Neural progenitor cell (in vitro differentiated cells): Measurements from ENCODE around the gene CUL7. TPM values are rescaled to one million over a fixed set of nuclear protein-coding genes. Genes with fewer than 3 reads are reported as not detected.
A peak's percentile ranks its signal among the peaks of the same experiment; 100 is the strongest.

Source experiments
- DNase-seq: peaks from one replicate; pipeline ENCODE4 v3.0.0-alpha.2; 2016; ENCODE audit warnings: low spot score
- H2AFZ ChIP-seq: fragments of 200-600 bp; sonication (generic); replicated peaks from 2 replicates; pipeline ENCODE4 v1.6.1; 2016; ENCODE audit warnings: antibody characterized with exemption
- H3F3A ChIP-seq: fragments of 200-600 bp; sonication (generic); 2 replicates; pipeline ENCODE4 v1.6.1; 2016; ENCODE audit warnings: antibody characterized with exemption, low read depth
- H3K27ac ChIP-seq: fragments of 200-600 bp; sonication (generic); 2 replicates; pipeline ENCODE4 v1.5.1; 2016; ENCODE audit warnings: mild to moderate bottlenecking
- H3K27me3 ChIP-seq: fragments of 200-600 bp; sonication (generic); 2 replicates; pipeline ENCODE4 v1.6.1; 2016; ENCODE audit warnings: mild to moderate bottlenecking, moderate library complexity
- H3K36me3 ChIP-seq: fragments of 200-600 bp; sonication (generic); 2 replicates; pipeline ENCODE4 v1.5.1; 2016
- H3K4me1 ChIP-seq: fragments of 200-600 bp; sonication (generic); 2 replicates; pipeline ENCODE4 v1.6.1; 2016; ENCODE audit warnings: mixed run types
- H3K4me2 ChIP-seq: fragments of 200-600 bp; sonication (generic); 2 replicates; pipeline ENCODE4 v1.6.1; 2016
- H3K4me3 ChIP-seq: fragments of 200-600 bp; sonication (generic); 2 replicates; pipeline ENCODE4 v1.5.1; 2016
- H3K79me2 ChIP-seq: fragments of 200-600 bp; sonication (generic); 2 replicates; pipeline ENCODE4 v1.6.1; 2016; ENCODE audit warnings: low read depth
- H3K9ac ChIP-seq: fragments of 200-600 bp; sonication (generic); 2 replicates; pipeline ENCODE4 v1.6.1; 2016
- H3K9me3 ChIP-seq: fragments of 200-600 bp; sonication (generic); 2 replicates; pipeline ENCODE4 v1.5.1; 2016; ENCODE audit warnings: low read depth
- H4K20me1 ChIP-seq: fragments of 200-600 bp; sonication (generic); 2 replicates; pipeline ENCODE4 v1.6.1; 2016; ENCODE audit warnings: low read depth
- H3K27ac Mint-ChIP-seq: 3 replicates; pipeline ENCODE4 v1.8.0; 2021; ENCODE audit warnings: mixed read lengths
- H3K27me3 Mint-ChIP-seq: 2 replicates; pipeline ENCODE4 v1.8.0; 2022; ENCODE audit warnings: low read depth, mild to moderate bottlenecking, inconsistent platforms, moderate library complexity, mixed read lengths; ENCODE audit not compliant: insufficient read depth
- H3K36me3 Mint-ChIP-seq: 3 replicates; pipeline ENCODE4 v1.8.0; 2021; ENCODE audit warnings: mixed read lengths
- H3K4me1 Mint-ChIP-seq: 3 replicates; pipeline ENCODE4 v1.8.0; 2021; ENCODE audit warnings: mixed read lengths
- H3K4me3 Mint-ChIP-seq: 3 replicates; pipeline ENCODE4 v1.8.0; 2021; ENCODE audit warnings: mild to moderate bottlenecking, moderate library complexity, mixed read lengths
- H3K9me3 Mint-ChIP-seq: 3 replicates; pipeline ENCODE4 v1.8.0; 2020; ENCODE audit warnings: mixed read lengths
- EZH2 ChIP-seq: fragments of 200-600 bp; sonication (generic); IDR thresholded peaks from 2 replicates; pipeline ENCODE4 v1.6.1; 2017; ENCODE audit warnings: antibody characterized with exemption, mild to moderate bottlenecking, moderate library complexity
- EZH2phosphoT487 ChIP-seq: fragments of 200-600 bp; sonication (generic); IDR thresholded peaks from 2 replicates; pipeline ENCODE4 v1.6.1; 2017; ENCODE audit warnings: antibody characterized with exemption
- total RNA-seq: library from RNA; depleted of rRNA; stranded (reverse); fragments of >200 nt; gene quantifications from 2 replicates; pipeline ENCODE4 v1.2.3, GENCODE V29; 2015; ENCODE audit warnings: low replicate concordance
- TF ChIP-seq, protein P1 (sequence below): fragments of 200-600 bp; sonication (generic); IDR thresholded peaks from 2 replicates; pipeline ENCODE4 v1.5.1; 2017; ENCODE audit warnings: antibody characterized with exemption, mild to moderate bottlenecking

CUL7 gene
- total RNA-seq, 1 donor from 2014 or later: 23.1 TPM

DNA sequence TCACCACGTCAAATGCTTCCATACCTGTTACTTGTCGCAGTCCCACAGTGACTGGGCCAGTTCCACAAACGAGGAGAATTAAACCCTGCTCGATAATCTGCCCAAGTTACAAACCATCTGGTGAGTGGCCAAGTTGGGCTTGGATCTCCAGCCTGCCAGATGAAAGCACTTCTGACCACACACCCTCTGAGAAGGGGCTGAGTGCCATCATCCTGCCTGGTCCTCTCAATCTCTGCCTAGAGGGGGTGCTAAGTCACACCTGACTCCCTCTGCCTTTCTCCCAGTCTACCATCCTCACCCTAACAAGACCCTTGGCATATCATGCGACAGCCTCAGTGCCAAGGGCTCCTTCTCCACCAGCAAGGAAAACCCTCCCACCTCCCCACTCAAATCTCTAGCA lies 16.5 kb downstream of the CUL7 start:
- no peak for DNase-seq
- Histone ChIP-seq H3K27ac (no peak overlapping the region), H3K27me3 (no peaks in the 10 kb centered on the region), H3K4me2 (no peak overlapping the region), H4K20me1 (peaks cover 11% of the 10 kb centered on the region), H3F3A (peaks cover 12% of the 10 kb centered on the region), H3K9me3 (no peaks in the 10 kb centered on the region), H3K9ac (no peak overlapping the region), H3K4me1 (no peaks in the 10 kb centered on the region), H3K4me3 (no peak overlapping the region), H2AFZ (no peak overlapping the region), H3K79me2 (no peaks in the 10 kb centered on the region), H3K36me3 (no peaks in the 10 kb centered on the region)
- Mint-ChIP-seq H3K27me3 (peaks cover 5% of the 10 kb centered on the region), H3K4me1 (peaks cover 7% of the 10 kb centered on the region), H3K27ac (no peak overlapping the region), H3K4me3 (peak overlapping the region; percentile 28), H3K9me3 (no peaks in the 10 kb centered on the region), H3K36me3 (peaks cover 32% of the 10 kb centered on the region)
- TF ChIP-seq, protein P1, sequence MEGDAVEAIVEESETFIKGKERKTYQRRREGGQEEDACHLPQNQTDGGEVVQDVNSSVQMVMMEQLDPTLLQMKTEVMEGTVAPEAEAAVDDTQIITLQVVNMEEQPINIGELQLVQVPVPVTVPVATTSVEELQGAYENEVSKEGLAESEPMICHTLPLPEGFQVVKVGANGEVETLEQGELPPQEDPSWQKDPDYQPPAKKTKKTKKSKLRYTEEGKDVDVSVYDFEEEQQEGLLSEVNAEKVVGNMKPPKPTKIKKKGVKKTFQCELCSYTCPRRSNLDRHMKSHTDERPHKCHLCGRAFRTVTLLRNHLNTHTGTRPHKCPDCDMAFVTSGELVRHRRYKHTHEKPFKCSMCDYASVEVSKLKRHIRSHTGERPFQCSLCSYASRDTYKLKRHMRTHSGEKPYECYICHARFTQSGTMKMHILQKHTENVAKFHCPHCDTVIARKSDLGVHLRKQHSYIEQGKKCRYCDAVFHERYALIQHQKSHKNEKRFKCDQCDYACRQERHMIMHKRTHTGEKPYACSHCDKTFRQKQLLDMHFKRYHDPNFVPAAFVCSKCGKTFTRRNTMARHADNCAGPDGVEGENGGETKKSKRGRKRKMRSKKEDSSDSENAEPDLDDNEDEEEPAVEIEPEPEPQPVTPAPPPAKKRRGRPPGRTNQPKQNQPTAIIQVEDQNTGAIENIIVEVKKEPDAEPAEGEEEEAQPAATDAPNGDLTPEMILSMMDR: no peak
- TF ChIP-seq EZH2 (no peak), EZH2phosphoT487 (no peak)

DNA sequence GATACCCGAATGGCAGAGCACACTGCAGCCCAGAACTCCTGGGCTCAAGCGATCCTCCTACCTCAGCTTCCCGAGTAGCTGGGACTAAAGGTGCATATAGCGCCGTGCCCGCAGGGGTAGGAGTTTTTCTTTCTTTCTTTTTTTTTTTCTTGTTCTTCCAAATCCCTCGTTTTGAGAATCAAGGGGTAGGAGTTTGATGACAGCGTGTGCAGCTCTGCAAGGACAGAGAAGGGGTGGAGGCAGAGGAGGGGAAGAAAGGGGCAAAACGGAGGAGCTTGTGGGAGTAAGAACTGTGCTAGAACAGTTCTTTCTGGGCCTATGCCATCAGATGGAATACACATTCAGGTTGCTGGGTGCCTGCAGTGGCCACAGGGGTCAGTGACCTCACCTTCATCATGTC lies 16.9 kb downstream of the CUL7 start:
- Histone ChIP-seq H3K4me3 (no peak overlapping the region), H3K27ac (no peak overlapping the region), H3K36me3 (no peaks in the 10 kb centered on the region), H3K4me2 (no peak overlapping the region), H4K20me1 (peaks cover 11% of the 10 kb centered on the region), H3K4me1 (no peaks in the 10 kb centered on the region), H3K27me3 (no peaks in the 10 kb centered on the region), H3K9me3 (no peaks in the 10 kb centered on the region), H3K9ac (no peak overlapping the region), H3F3A (peaks cover 16% of the 10 kb centered on the region), H3K79me2 (no peaks in the 10 kb centered on the region), H2AFZ (no peak overlapping the region)
- no peak overlapping the region for H3K4me3 Mint-ChIP-seq
- DNase-seq: no peak
- H3K9me3 Mint-ChIP-seq: no peaks in the 10 kb centered on the region
- H3K27ac Mint-ChIP-seq: no peak overlapping the region
- H3K4me1 Mint-ChIP-seq: peaks cover 7% of the 10 kb centered on the region
- no peak for TF ChIP-seq EZH2
- TF ChIP-seq, protein P1: no peak
- TF ChIP-seq EZH2phosphoT487: no peak
- H3K27me3 Mint-ChIP-seq: peaks cover 5% of the 10 kb centered on the region
- peaks cover 36% of the 10 kb centered on the region for H3K36me3 Mint-ChIP-seq

DNA sequence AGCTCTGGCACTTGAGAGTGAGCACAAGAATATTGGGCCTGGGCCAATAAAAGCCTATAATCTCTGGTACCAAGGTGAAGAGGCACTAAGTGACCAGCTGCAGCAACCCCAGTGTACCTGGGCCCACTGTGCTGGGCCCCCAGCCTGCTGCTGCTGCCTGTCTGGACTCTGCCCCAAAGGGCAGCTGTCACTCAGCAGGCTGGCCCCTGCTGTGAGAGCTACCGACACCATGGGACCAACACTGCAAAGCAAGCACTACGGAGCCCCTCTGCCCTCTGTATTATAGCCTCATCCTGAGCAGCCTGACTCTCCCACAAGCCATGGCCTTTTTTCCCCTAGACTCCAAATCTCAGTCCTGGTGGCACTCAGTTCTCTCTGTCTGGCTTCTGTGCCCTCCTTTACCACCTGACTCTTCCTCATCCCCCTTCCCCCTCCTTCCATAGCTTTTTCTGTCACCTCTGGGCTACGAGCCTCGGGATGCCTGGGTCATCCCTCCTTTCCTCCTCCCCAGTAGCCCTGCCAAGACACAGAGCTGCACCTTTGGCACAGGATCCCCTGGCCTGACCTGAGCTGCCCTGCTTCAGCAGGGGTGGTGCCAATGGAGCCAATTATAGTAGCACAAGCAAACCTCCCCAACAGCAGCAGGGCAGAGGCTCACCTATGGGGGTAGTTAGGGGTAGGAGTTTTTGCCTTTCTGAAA lies 18.0 kb downstream of the CUL7 start:
- H3K9ac ChIP-seq: no peak overlapping the region
- peaks cover 23% of the 10 kb centered on the region for H3F3A ChIP-seq
- no peaks in the 10 kb centered on the region for H3K27me3 ChIP-seq
- Mint-ChIP-seq H3K9me3 (no peaks in the 10 kb centered on the region), H3K27ac (no peak overlapping the region), H3K4me1 (peaks cover 7% of the 10 kb centered on the region), H3K4me3 (no peak overlapping the region), H3K27me3 (peaks cover 5% of the 10 kb centered on the region), H3K36me3 (peaks cover 34% of the 10 kb centered on the region)
- no peak overlapping the region for H3K4me2 ChIP-seq
- no peak for TF ChIP-seq EZH2
- no peak for TF ChIP-seq EZH2phosphoT487
- TF ChIP-seq, protein P1: no peak
- no peak overlapping the region for H2AFZ ChIP-seq
- H3K27ac ChIP-seq: no peak overlapping the region
- H3K36me3 ChIP-seq: no peaks in the 10 kb centered on the region
- peaks cover 11% of the 10 kb centered on the region for H4K20me1 ChIP-seq
- H3K4me1 ChIP-seq: no peaks in the 10 kb centered on the region
- H3K79me2 ChIP-seq: no peaks in the 10 kb centered on the region
- no peaks in the 10 kb centered on the region for H3K9me3 ChIP-seq
- no peak for DNase-seq
- no peak overlapping the region for H3K4me3 ChIP-seq
